GM10248 (cell line): ENCODE data around the gene DPH3.

ENCODE experiments used
- CTCF ChIA-PET: fragments of 300-600 bp; sonication (Branson Sonifier 250); formaldehyde crosslinking; extraction: SDS; loops from one replicate; lab custom pipeline; 2021; ENCODE audit warnings: antibody characterized with exemption; lab: Yijun Ruan, JAX
- POLR2A ChIA-PET: fragments of 350-650 bp; sonication (Branson Sonifier 250); formaldehyde crosslinking; extraction: SDS; loops from one replicate; lab custom pipeline; 2020; ENCODE audit warnings: antibody characterized with exemption; lab: Yijun Ruan, JAX
- DNase-seq: peaks from one replicate; pipeline ENCODE4 v3.0.0; 2012; ENCODE audit errors: extremely low spot score
- TF ChIP-seq, protein P1 (sequence below): IDR thresholded peaks from 2 replicates; pipeline ENCODE4 v1.5.1; 2012; ENCODE audit warnings: mild to moderate bottlenecking, low read depth; ENCODE audit errors: extremely low read depth, missing control alignments, control extremely low read depth

The DPH3 gene

DNA sequence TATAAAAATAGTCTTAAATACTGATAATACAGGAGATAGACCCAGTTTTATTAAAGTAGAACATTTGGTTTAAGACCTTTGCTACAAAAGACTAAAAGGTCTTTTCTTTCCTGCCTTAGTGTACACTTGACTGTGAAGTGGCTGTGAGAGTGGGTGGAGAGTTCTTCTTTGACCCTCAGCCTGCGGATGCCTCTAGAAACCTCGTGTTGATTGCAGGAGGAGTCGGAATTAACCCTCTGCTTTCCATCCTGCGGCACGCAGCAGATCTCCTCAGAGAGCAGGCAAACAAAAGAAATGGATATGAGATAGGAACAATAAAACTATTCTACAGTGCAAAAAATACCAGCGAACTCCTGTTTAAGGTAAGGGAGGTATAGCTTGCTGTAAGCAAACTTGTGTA is 36.8 kb upstream of the DPH3 start:
- TF ChIP-seq, protein P1, sequence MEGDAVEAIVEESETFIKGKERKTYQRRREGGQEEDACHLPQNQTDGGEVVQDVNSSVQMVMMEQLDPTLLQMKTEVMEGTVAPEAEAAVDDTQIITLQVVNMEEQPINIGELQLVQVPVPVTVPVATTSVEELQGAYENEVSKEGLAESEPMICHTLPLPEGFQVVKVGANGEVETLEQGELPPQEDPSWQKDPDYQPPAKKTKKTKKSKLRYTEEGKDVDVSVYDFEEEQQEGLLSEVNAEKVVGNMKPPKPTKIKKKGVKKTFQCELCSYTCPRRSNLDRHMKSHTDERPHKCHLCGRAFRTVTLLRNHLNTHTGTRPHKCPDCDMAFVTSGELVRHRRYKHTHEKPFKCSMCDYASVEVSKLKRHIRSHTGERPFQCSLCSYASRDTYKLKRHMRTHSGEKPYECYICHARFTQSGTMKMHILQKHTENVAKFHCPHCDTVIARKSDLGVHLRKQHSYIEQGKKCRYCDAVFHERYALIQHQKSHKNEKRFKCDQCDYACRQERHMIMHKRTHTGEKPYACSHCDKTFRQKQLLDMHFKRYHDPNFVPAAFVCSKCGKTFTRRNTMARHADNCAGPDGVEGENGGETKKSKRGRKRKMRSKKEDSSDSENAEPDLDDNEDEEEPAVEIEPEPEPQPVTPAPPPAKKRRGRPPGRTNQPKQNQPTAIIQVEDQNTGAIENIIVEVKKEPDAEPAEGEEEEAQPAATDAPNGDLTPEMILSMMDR: no peak
- ChIA-PET POLR2A (interaction anchor here (0.5 kb wide), 1 partner anchor 78 kb away, joined by 3 read pairs; no protein-coding TSS in a partner anchor), CTCF (interaction anchor here (0.8 to 5.9 kb wide), 7 partner anchors 11 to 249 kb away, joined by 3 to 30 read pairs (median 5); no protein-coding TSS in a partner anchor)
- no peak for DNase-seq

DNA sequence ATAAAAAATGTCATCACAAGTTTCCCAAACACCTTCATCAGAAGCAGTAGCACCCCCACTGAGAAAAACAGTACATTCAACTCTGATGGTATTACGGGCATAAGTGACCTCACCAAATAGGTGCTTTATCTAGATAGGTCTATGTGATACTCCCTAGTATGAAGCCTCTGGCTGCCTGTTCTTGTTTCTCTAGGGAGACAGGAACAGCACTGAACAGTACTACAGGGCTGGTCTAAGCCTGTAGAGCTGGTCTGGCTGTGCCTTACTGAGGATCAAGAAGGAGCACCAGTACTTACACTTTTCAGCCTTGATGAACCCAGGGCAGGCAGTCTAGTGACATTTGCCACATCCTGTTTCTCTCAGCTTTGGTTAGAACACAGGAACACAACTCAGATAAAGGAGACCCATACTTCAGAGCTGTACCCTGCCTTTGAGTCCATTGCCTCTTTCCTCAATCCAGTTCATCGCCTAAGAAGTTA is 36.2 kb upstream of the DPH3 start:
- no peak for DNase-seq
- ChIA-PET CTCF (interaction anchor here (0.8 to 5.9 kb wide), 8 partner anchors 11 to 249 kb away, joined by 3 to 30 read pairs (median 4); no protein-coding TSS in a partner anchor), POLR2A (interaction anchor here (0.5 to 0.7 kb wide), 2 partner anchors 13 to 78 kb away, joined by 3 read pairs; no protein-coding TSS in a partner anchor)
- TF ChIP-seq, protein P1: no peak

DNA sequence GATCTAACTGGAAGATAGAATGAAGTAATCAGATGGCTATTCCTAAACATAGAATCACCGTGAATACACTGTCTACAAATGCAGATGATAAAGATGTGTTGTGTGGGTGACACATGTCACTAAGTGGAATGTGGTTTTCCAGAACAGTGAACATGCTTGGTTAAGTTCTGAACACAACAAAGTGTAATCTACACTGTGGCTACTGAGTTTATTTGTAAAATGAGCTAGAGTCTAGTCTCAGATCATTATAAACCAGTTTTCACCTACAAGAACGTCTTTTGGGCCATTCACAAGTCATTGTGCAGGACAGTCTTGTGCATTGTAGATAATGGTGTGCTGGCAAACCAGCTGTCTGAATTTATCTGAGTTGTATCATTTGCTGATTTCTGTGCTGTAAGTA is 35.6 kb upstream of the DPH3 start:
- DNase-seq: no peak
- ChIA-PET CTCF (interaction anchor here (1.0 to 5.9 kb wide), 7 partner anchors 10 to 250 kb away, joined by 3 to 30 read pairs (median 5); no protein-coding TSS in a partner anchor), POLR2A (interaction anchor here (0.7 kb wide), 1 partner anchor 13 kb away, joined by 3 read pairs; no protein-coding TSS in a partner anchor)
- TF ChIP-seq, protein P1: no peak

- TF ChIP-seq, protein P1: no peak
- DNase-seq: no peak
- ChIA-PET CTCF (interaction anchor here (1.0 to 5.9 kb wide), 5 partner anchors 9 to 239 kb away, joined by 3 to 30 read pairs (median 4); no protein-coding TSS in a partner anchor), POLR2A (no interaction called here)
Observed at GRCh38 chr3:16299746-16300145, 35.0 kb upstream of the DPH3 start.

- ChIA-PET CTCF (interaction anchor here (1.0 kb wide), 1 partner anchor 9 kb away, joined by 3 read pairs; no protein-coding TSS in a partner anchor), POLR2A (no interaction called here)
- no peak for DNase-seq
- TF ChIP-seq, protein P1: no peak
Observed at GRCh38 chr3:16298891-16299290, 34.1 kb upstream of the DPH3 start.

DNA sequence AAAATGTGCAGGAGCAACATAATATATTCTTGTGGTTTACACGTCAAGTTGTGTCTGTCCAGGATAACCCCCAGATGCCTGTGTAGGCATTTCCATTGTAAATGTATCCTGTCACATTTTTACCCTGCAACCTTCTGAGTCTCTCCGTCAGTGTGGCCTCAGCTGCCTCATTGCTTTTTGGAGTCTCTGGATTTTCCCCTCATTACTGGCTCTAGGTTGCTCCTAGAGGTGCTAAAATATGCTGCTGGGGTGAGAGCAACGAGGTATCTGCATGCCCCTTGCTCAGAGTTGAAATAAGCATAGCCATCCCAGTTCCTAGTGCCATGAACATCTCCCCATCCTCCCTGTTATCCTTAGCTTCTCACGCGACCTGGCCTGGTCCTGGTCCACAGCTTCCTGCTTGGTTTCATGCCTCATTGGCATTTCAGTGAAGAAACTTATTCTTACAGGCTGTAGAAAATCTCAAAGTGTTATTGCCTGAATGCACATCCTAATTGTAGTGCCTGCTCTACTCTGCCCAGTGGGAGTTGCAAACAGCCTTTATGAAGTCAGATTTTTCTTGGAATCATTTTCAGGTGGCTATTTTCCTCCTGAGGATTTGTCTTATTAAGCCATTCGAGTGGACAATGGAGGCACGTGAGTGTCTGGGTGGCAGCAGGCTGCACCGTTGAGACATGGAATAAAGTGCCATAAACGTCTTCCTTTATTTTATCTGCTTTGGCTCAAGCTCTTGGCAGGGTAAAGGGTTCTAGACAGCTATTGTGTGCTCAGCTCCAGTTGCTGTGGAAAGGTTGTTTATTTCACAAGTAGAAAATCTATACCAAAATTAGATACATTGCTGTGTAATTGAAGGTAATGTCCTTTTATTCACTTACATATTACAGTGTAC is 33.5 kb upstream of the DPH3 start:
- POLR2A ChIA-PET: no interaction called here
- DNase-seq: no peak
- CTCF ChIA-PET: interaction anchor here (0.9 to 1.0 kb wide), 2 partner anchors 8 to 10 kb away, joined by 3 read pairs; no protein-coding TSS in a partner anchor
- TF ChIP-seq, protein P1: no peak
